HG02885 (cell line): ENCODE data around the gene TMEM141.
A peak's percentile ranks its signal among the peaks of the same experiment; 100 is the strongest.

Experiments used
- ATAC-seq: cut with Tn5 transposase; IDR thresholded peaks from one replicate; pipeline ENCODE4 v1.9.1; 2021; ENCODE audit warnings: mild to moderate bottlenecking; ENCODE audit not compliant: unreplicated experiment, poor library complexity

The TMEM141 gene

GRCh38 chr9:136807281-136808074 lies 16.3 kb downstream of the TMEM141 start, which contains the start of gene RABL6:
Gene RABL6, plus strand, starts transcription at chr9:136807948. Its CDS starts 249 bp downstream, at chr9:136808197.
- peak; percentile 87 for ATAC-seq

- peak; percentile 45 for ATAC-seq
Observed at GRCh38 chr9:136808075-136808805, 17.1 kb downstream of the TMEM141 start.

GRCh38 chr9:136808806-136809158 lies 17.6 kb downstream of the TMEM141 start:
- no peak for ATAC-seq

- no peak for ATAC-seq
Observed at GRCh38 chr9:136814725-136815421, 23.7 kb downstream of the TMEM141 start.

- ATAC-seq = no peak
Observed at GRCh38 chr9:136815422-136815782, 24.3 kb downstream of the TMEM141 start.

GRCh38 chr9:136820971-136821825 lies 30.1 kb downstream of the TMEM141 start:
- ATAC-seq = no peak

- no peak for ATAC-seq
Observed at GRCh38 chr9:136821826-136822544, 30.8 kb downstream of the TMEM141 start.

GRCh38 chr9:136823136-136824046 lies 32.2 kb downstream of the TMEM141 start:
- ATAC-seq = no peak

GRCh38 chr9:136824496-136825225 lies 33.5 kb downstream of the TMEM141 start:
- no peak for ATAC-seq

- ATAC-seq = no peak
Observed at GRCh38 chr9:136825295-136826187, 34.4 kb downstream of the TMEM141 start.

GRCh38 chr9:136826188-136826541 lies 35.0 kb downstream of the TMEM141 start:
- no peak for ATAC-seq

GRCh38 chr9:136826703-136827582 lies 35.8 kb downstream of the TMEM141 start:
- no peak for ATAC-seq

GRCh38 chr9:136827794-136828473 lies 36.8 kb downstream of the TMEM141 start:
- no peak for ATAC-seq

- no peak for ATAC-seq
Observed at GRCh38 chr9:136828474-136829140, 37.5 kb downstream of the TMEM141 start.

- ATAC-seq = no peak
Observed at GRCh38 chr9:136829412-136829811, 38.3 kb downstream of the TMEM141 start.
